GM23248 (cell line): ENCODE measurements around the gene NCOA1. TPM values are rescaled to one million over a fixed set of nuclear protein-coding genes. Genes with fewer than 3 reads are reported as not detected.
A peak's percentile ranks its signal among the peaks of the same experiment; 100 is the strongest.

ENCODE experiments used
- DNase-seq: peaks from one replicate; pipeline ENCODE4 v3.0.0-alpha.2; 2015
- H2AFZ ChIP-seq: fragments of 200-600 bp; sonication (generic); 2 replicates; pipeline ENCODE4 v1.6.1; 2016; ENCODE audit warnings: antibody characterized with exemption
- H3F3A ChIP-seq: fragments of 200-600 bp; sonication (generic); 2 replicates; pipeline ENCODE4 v1.6.1; 2016; ENCODE audit warnings: mild to moderate bottlenecking, antibody characterized with exemption, mixed run types; ENCODE audit not compliant: insufficient read depth
- H3K27ac ChIP-seq: fragments of 200-600 bp; sonication (generic); 2 replicates; pipeline ENCODE4 v1.5.1; 2016; ENCODE audit warnings: mild to moderate bottlenecking
- H3K27me3 ChIP-seq: fragments of 200-600 bp; sonication (generic); replicated peaks from 2 replicates; pipeline ENCODE4 v1.6.1; 2016; ENCODE audit warnings: mild to moderate bottlenecking; ENCODE audit not compliant: insufficient read depth
- H3K36me3 ChIP-seq: fragments of 200-600 bp; sonication (generic); 2 replicates; pipeline ENCODE4 v1.6.1; 2016; ENCODE audit warnings: low read depth, mild to moderate bottlenecking
- H3K4me1 ChIP-seq: fragments of 200-600 bp; sonication (generic); 2 replicates; pipeline ENCODE4 v1.6.1; 2016; ENCODE audit warnings: mild to moderate bottlenecking; ENCODE audit not compliant: insufficient read depth
- H3K4me2 ChIP-seq: fragments of 200-600 bp; sonication (generic); one replicate; pipeline ENCODE4 v1.6.1; 2016; ENCODE audit warnings: mild to moderate bottlenecking; ENCODE audit not compliant: unreplicated experiment
- H3K4me3 ChIP-seq: fragments of 200-600 bp; sonication (generic); 2 replicates; pipeline ENCODE4 v1.5.1; 2016; ENCODE audit warnings: mild to moderate bottlenecking
- H3K79me2 ChIP-seq: fragments of 200-600 bp; sonication (generic); 2 replicates; pipeline ENCODE4 v1.6.1; 2016; ENCODE audit warnings: mild to moderate bottlenecking; ENCODE audit not compliant: insufficient read depth
- H3K9ac ChIP-seq: fragments of 200-600 bp; sonication (generic); 2 replicates; pipeline ENCODE4 v1.6.1; 2016; ENCODE audit warnings: mild to moderate bottlenecking
- H3K9me2 ChIP-seq: fragments of 200-600 bp; sonication (generic); 2 replicates; pipeline ENCODE4 v1.6.1; 2016; ENCODE audit warnings: mixed run types, mild to moderate bottlenecking, moderate library complexity; ENCODE audit not compliant: insufficient read depth
- H3K9me3 ChIP-seq: fragments of 200-600 bp; sonication (generic); one replicate; pipeline ENCODE4 v1.6.1; 2017; ENCODE audit warnings: low read depth
- H4K20me1 ChIP-seq: fragments of 200-600 bp; sonication (generic); 2 replicates; pipeline ENCODE4 v1.6.0; 2016; ENCODE audit not compliant: insufficient read depth
- EZH2 ChIP-seq: fragments of 200-600 bp; sonication (generic); IDR thresholded peaks from 2 replicates; pipeline ENCODE4 v1.6.1; 2018; ENCODE audit warnings: antibody characterized with exemption, mild to moderate bottlenecking; ENCODE audit not compliant: insufficient read depth, poor library complexity, severe bottlenecking
- EZH2phosphoT487 ChIP-seq: fragments of 200-600 bp; sonication (generic); IDR thresholded peaks from 2 replicates; pipeline ENCODE4 v1.6.1; 2018; ENCODE audit warnings: antibody characterized with exemption, moderate library complexity, mild to moderate bottlenecking, low read depth; ENCODE audit not compliant: insufficient read depth
- WGBS, 2 experiments: methylation state at CpG; one replicate each; pipeline ENCODE4 v1.1.6; 2015 to 2017; ENCODE audit warnings: low lambda C conversion rate in 2 of 2, low coverage in 1 of 2; ENCODE audit errors: missing lambda C conversion rate in 2 of 2; 5-methylcytosine and 5-hydroxymethylcytosine counted together
- in situ Hi-C: fragments of 300-500 bp; cut with MboI; formaldehyde crosslinking; loops from 2 replicates; pipeline ENCODE4 v1.15.0; 2020
- polyA plus RNA-seq: library from polyadenylated mRNA; unstranded; fragments of >200 nt; fragmentation: Nextera tagmentation; extraction: Ambion mirVana; gene quantifications from 2 replicates; pipeline ENCODE4 v1.2.1, GENCODE V29; 2016
- total RNA-seq: library from RNA; depleted of rRNA; stranded (reverse); fragments of >200 nt; shearing (Covaris generic); gene quantifications from 2 replicates; pipeline ENCODE4 v1.2.3, GENCODE V29; 2014

NCOA1 gene
- total and polyA plus RNA-seq, 2 experiments from 2014 or later, result 2.6 to 8.0 TPM

GRCh38 chr2:24551016-24551415 is 60.0 kb downstream of the NCOA1 start:
- no peaks in the 10 kb centered on the region for H3K27me3 ChIP-seq
- H3K9me3 ChIP-seq, result no peaks in the 10 kb centered on the region
- no peak overlapping the region for H3K4me2 ChIP-seq
- no peak overlapping the region for H3K4me3 ChIP-seq
- no peak for DNase-seq
- no peaks in the 10 kb centered on the region for H3F3A ChIP-seq
- TF ChIP-seq EZH2phosphoT487 (no peak), EZH2 (no peak)
- H3K36me3 ChIP-seq, result no peaks in the 10 kb centered on the region
- WGBS, 2 experiments, result 90 to 95% methylated on average over 2 of the region's 2 CpGs
- no peaks in the 10 kb centered on the region for H3K4me1 ChIP-seq
- 0 out of 2 replicates have a peak, but pooled peaks cover 1% of the 10 kb centered on the region for H3K79me2 ChIP-seq
- no peak overlapping the region for H3K9ac ChIP-seq
- H2AFZ ChIP-seq, result no peak overlapping the region
- H4K20me1 ChIP-seq, result no peaks in the 10 kb centered on the region
- no peaks in the 10 kb centered on the region for H3K9me2 ChIP-seq
- H3K27ac ChIP-seq, result no peak overlapping the region
- in situ Hi-C loops, result no loop called here

GRCh38 chr2:24552836-24553235 is 61.8 kb downstream of the NCOA1 start:
- Histone ChIP-seq H3K79me2 (0 out of 2 replicates have a peak, but pooled peaks cover 12% of the 10 kb centered on the region), H3K9me3 (no peaks in the 10 kb centered on the region), H3K9ac (no peak overlapping the region), H3K36me3 (no peaks in the 10 kb centered on the region), H3K4me3 (no peak overlapping the region), H3K27me3 (no peaks in the 10 kb centered on the region), H2AFZ (no peak overlapping the region), H3F3A (no peaks in the 10 kb centered on the region), H3K27ac (no peak overlapping the region), H3K4me1 (no peaks in the 10 kb centered on the region), H3K9me2 (no peaks in the 10 kb centered on the region), H4K20me1 (no peaks in the 10 kb centered on the region), H3K4me2 (no peak overlapping the region)
- in situ Hi-C loops, result no loop called here
- WGBS, 2 experiments, result 88 to 93% methylated on average over 5 of the region's 5 CpGs
- TF ChIP-seq EZH2phosphoT487, result no peak
- no peak for TF ChIP-seq EZH2
- no peak for DNase-seq

DNA sequence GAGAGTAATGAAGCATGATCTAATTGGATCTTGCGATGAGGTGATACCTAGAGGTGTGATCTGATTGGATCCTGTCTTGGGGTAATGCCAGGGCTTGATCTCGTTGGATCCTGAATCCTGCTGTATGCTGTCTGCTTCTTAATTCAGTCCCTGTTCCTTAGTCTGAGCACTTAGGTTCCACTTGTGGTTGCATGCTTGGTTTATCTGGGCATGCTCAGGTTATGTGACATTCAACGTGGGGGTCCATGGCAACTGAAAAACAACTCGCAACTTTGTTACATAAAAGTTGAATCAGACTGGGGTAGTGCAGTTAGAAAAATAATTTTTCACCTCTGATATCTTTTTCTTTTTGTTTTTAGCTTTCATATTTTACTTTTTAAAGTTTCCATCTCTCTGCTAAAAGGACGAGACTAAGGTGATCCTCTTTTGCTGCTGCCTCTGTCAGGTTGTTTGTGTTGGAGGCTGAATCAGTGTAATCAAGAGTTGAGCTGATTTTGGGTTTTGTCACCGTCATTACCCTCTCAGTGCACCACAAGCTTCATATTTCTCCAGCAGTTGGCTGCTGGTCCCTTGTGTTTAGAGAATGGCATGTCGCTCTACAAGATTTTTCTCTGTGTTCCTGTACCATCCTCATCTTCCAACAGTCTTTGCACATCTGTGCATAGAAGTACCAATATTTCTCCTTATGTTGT is 67.9 kb downstream of the NCOA1 start:
- no peak overlapping the region for H3K9ac ChIP-seq
- H4K20me1 ChIP-seq, result no peaks in the 10 kb centered on the region
- H3K9me3 ChIP-seq, result no peaks in the 10 kb centered on the region
- in situ Hi-C loops, result no loop called here
- no peak for DNase-seq
- no peaks in the 10 kb centered on the region; the same call in 1 of the 2 replicates for H3K9me2 ChIP-seq
- no peak overlapping the region for H2AFZ ChIP-seq
- no peaks in the 10 kb centered on the region for H3K27me3 ChIP-seq
- H3K4me3 ChIP-seq, result no peak overlapping the region
- peaks cover 23% of the 10 kb centered on the region; the same call in 1 of the 2 replicates for H3K79me2 ChIP-seq
- 79 to 82% methylated on average over 7 of the region's 7 CpGs for WGBS, 2 experiments
- no peaks in the 10 kb centered on the region for H3K4me1 ChIP-seq
- H3K36me3 ChIP-seq, result no peaks in the 10 kb centered on the region
- H3K4me2 ChIP-seq, result no peak overlapping the region
- no peak overlapping the region for H3K27ac ChIP-seq
- H3F3A ChIP-seq, result no peaks in the 10 kb centered on the region
- no peak for TF ChIP-seq EZH2phosphoT487
- no peak for TF ChIP-seq EZH2

DNA sequence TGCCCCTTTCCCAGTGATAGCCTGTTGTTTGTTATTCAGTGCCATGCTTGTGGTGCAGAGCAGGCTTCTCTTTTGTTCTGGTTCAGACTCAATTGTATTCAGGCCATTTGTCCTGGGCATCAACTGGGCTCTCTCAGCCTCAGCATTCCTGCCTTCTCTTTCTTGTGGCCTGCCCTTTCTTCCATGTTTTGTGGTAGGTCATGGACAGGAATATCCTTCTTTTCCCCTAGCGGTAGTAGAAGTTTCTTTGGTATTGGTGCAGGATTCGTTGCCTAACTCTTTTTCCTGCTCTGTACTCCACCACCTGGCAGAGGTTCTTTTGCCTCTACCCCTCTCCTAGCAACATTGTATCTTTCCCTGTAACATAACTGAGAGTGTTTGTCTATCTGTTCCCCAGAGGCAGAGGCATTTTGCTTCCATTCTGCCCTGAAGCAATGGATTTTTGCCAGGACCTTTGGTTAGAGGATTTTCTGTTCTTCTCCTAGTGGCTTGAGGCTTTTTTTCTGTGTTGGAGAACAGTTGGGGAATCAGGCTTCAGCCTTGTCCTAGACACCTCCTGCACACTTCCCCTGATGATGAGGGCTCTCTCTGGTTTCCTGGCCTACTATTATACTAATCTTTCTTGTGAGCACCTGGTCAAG is 68.5 kb downstream of the NCOA1 start:
- Histone ChIP-seq H3K9me2 (no peaks in the 10 kb centered on the region; the same call in 1 of the 2 replicates), H3K36me3 (0 out of 2 replicates have a peak, but pooled peaks cover 4% of the 10 kb centered on the region), H2AFZ (no peak overlapping the region), H4K20me1 (no peaks in the 10 kb centered on the region), H3K27ac (no peak overlapping the region), H3K27me3 (no peaks in the 10 kb centered on the region), H3K9me3 (no peaks in the 10 kb centered on the region), H3K4me1 (no peaks in the 10 kb centered on the region), H3K4me3 (no peak overlapping the region), H3K9ac (no peak overlapping the region), H3F3A (no peaks in the 10 kb centered on the region), H3K4me2 (no peak overlapping the region), H3K79me2 (peaks cover 23% of the 10 kb centered on the region; the same call in 1 of the 2 replicates)
- TF ChIP-seq EZH2, result no peak
- no peak for TF ChIP-seq EZH2phosphoT487
- peak; percentile 14 for DNase-seq
- 82 to 85% methylated on average over 2 of the region's 2 CpGs for WGBS, 2 experiments
- in situ Hi-C loops, result no loop called here
